GM13977 (cell line): Measurements from ENCODE around the gene BPIFB6.

Experiments used
- DNase-seq: peaks from one replicate; pipeline ENCODE4 v3.0.0; 2012; ENCODE audit warnings: low spot score
- in situ Hi-C: fragments of 300-500 bp; cut with MboI; formaldehyde crosslinking; loops from one replicate; pipeline ENCODE4 v1.12.0; 2022; ENCODE audit warnings: low sequenced_read_pairs, low pct_unique_long_range_greater_than_20kb, mixed read lengths, inconsistent platforms; ENCODE audit not compliant: unreplicated experiment
- TF ChIP-seq, protein P1 (sequence below): IDR thresholded peaks from 2 replicates; pipeline ENCODE4 v1.5.1; 2012; ENCODE audit warnings: mild to moderate bottlenecking, control low read depth; ENCODE audit not compliant: insufficient read depth; ENCODE audit errors: extremely low read depth, missing control alignments

Gene BPIFB6

GRCh38 chr20:33002087-33002808 lies 29.2 kb upstream of the BPIFB6 start:
- TF ChIP-seq, protein P1, sequence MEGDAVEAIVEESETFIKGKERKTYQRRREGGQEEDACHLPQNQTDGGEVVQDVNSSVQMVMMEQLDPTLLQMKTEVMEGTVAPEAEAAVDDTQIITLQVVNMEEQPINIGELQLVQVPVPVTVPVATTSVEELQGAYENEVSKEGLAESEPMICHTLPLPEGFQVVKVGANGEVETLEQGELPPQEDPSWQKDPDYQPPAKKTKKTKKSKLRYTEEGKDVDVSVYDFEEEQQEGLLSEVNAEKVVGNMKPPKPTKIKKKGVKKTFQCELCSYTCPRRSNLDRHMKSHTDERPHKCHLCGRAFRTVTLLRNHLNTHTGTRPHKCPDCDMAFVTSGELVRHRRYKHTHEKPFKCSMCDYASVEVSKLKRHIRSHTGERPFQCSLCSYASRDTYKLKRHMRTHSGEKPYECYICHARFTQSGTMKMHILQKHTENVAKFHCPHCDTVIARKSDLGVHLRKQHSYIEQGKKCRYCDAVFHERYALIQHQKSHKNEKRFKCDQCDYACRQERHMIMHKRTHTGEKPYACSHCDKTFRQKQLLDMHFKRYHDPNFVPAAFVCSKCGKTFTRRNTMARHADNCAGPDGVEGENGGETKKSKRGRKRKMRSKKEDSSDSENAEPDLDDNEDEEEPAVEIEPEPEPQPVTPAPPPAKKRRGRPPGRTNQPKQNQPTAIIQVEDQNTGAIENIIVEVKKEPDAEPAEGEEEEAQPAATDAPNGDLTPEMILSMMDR, result no peak
- in situ Hi-C loops, result no loop called here
- no peak for DNase-seq

DNA sequence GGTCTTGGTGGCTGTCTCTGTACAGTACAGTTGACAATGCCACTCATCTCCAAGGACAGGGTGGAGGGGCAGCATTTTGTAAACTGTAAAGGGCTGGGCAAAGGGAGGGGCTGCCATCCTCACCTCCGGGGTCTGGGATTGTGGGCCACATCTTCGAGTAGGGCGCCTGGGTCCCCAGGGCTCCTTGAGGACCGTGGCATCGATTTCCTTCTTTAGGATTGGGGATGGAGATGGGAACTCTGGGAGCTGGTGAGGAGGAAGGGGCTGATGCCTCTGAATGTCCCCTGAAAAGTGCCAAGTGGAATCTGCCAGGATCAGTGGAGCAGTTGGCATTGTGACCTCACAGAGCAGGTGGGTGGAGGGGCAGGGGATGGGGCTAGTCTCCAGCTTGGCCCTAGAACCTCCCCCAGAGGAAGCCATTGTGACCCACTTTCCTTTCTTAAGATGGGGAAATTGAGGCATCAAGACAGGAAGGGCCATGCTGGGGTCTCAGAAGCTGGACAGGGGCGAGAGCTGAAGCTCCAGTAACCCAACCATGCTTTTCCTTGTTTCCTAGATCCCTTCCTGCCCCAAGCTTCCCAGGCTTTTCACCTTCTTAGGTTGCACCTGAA lies 27.2 kb upstream of the BPIFB6 start, which contains the start of gene SUN5:
TSS of gene SUN5 (minus strand) at position 293 of the 611 bp plus-strand sequence. CDS start at position 200, 93 bp downstream.
- in situ Hi-C loops, result no loop called here
- DNase-seq, result no peak
- TF ChIP-seq, protein P1, result no peak

DNA sequence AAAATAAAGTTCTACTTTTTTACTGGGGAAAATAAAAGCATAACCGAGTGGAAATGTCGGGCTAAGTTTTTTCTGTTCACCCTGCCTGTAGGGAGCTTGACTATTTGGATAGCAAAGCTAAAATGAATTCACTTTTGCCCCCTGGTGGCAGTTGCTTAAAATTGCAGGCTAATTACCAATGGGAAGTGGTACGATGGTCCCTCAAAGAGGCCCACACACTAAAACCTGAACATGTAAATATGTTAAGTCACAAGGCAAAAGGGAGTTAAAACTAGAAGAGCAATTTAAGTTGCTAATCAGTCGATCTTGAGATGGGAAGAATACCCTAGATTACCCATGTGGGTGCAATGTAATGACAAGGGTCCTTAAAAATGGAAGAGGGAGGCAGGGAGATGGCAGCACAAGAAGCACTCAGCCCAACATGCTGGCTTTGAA lies 26.3 kb upstream of the BPIFB6 start:
- peak; percentile 66 for DNase-seq
- in situ Hi-C loops, result no loop called here
- TF ChIP-seq, protein P1, result peak; percentile 49

GRCh38 chr20:33005908-33006775 lies 25.3 kb upstream of the BPIFB6 start:
- in situ Hi-C loops, result no loop called here
- DNase-seq, result no peak
- TF ChIP-seq, protein P1, result no peak

- TF ChIP-seq, protein P1, result no peak
- no peak for DNase-seq
- in situ Hi-C loops, result no loop called here
Observed at GRCh38 chr20:33006776-33007375, 24.6 kb upstream of the BPIFB6 start.
